ACC112 (cell line): ENCODE results near the gene CFAP20.

Experiments
- H2AFZ ChIP-seq: fragments of 200-600 bp; sonication (generic); one replicate; pipeline ENCODE4 v1.6.0; 2017; ENCODE audit warnings: antibody characterized with exemption, low read length; ENCODE audit not compliant: unreplicated experiment
- H3K27ac ChIP-seq: fragments of 200-600 bp; sonication (generic); 2 replicates; pipeline ENCODE4 v1.5.1; 2014; ENCODE audit warnings: low read depth, mild to moderate bottlenecking, antibody characterized with exemption, low read length, moderate library complexity
- H3K27me3 ChIP-seq: fragments of 200-600 bp; sonication (generic); 2 replicates; pipeline ENCODE4 v1.6.1; 2014; ENCODE audit warnings: mild to moderate bottlenecking, antibody characterized with exemption, low read length, moderate library complexity, mixed read lengths; ENCODE audit not compliant: insufficient read depth
- H3K36me3 ChIP-seq: fragments of 200-600 bp; sonication (generic); 2 replicates; pipeline ENCODE4 v1.6.1; 2016; ENCODE audit warnings: mild to moderate bottlenecking, antibody characterized with exemption, low read length, moderate library complexity, mixed read lengths; ENCODE audit not compliant: insufficient read depth
- H3K4me1 ChIP-seq: fragments of 200-600 bp; sonication (generic); one replicate; pipeline ENCODE4 v1.6.1; 2016; ENCODE audit warnings: low read length, mixed read lengths; ENCODE audit not compliant: insufficient read depth, unreplicated experiment, control insufficient read depth
- H3K4me3 ChIP-seq: fragments of 200-600 bp; sonication (generic); 2 replicates; pipeline ENCODE4 v1.5.1; 2014; ENCODE audit warnings: mild to moderate bottlenecking, low read depth, low read length
- H3K79me2 ChIP-seq: fragments of 200-600 bp; sonication (generic); one replicate; pipeline ENCODE4 v1.6.0; 2016; ENCODE audit warnings: low read length; ENCODE audit not compliant: control insufficient read depth, unreplicated experiment, insufficient read depth

Gene CFAP20

GRCh38 chr16:58125041-58125440, 4.1 kb downstream of the CFAP20 start:
- no peaks in the 10 kb centered on the region for H3K27me3 ChIP-seq
- no peak overlapping the region for H3K27ac ChIP-seq
- no peaks in the 10 kb centered on the region for H3K36me3 ChIP-seq
- no peak overlapping the region for H3K4me3 ChIP-seq
- H3K79me2 ChIP-seq, result peaks cover 64% of the 10 kb centered on the region
- H2AFZ ChIP-seq, result no peak overlapping the region
- peaks cover 49% of the 10 kb centered on the region for H3K4me1 ChIP-seq

GRCh38 chr16:58124601-58124915, 4.6 kb downstream of the CFAP20 start:
- Histone ChIP-seq H3K27me3 (no peaks in the 10 kb centered on the region), H2AFZ (no peak overlapping the region), H3K79me2 (peaks cover 69% of the 10 kb centered on the region), H3K36me3 (no peaks in the 10 kb centered on the region), H3K27ac (peak overlapping the region; percentile 42; the same call in 1 of the 2 replicates), H3K4me1 (peaks cover 51% of the 10 kb centered on the region), H3K4me3 (no peak overlapping the region; the same call in 1 of the 2 replicates)

GRCh38 chr16:58123896-58124600, 5.1 kb downstream of the CFAP20 start:
- Histone ChIP-seq H3K4me1 (peaks cover 54% of the 10 kb centered on the region), H3K36me3 (no peaks in the 10 kb centered on the region), H3K79me2 (peaks cover 74% of the 10 kb centered on the region), H2AFZ (no peak overlapping the region), H3K27ac (peak overlapping the region; percentile 42; the same call in 1 of the 2 replicates), H3K27me3 (no peaks in the 10 kb centered on the region), H3K4me3 (no peak overlapping the region; the same call in 1 of the 2 replicates)

- peaks cover 40% of the 10 kb centered on the region for H3K4me1 ChIP-seq
- H3K4me3 ChIP-seq, result no peak overlapping the region
- no peak overlapping the region for H2AFZ ChIP-seq
- no peaks in the 10 kb centered on the region for H3K27me3 ChIP-seq
- H3K79me2 ChIP-seq, result peaks cover 77% of the 10 kb centered on the region
- peak overlapping the region; percentile 13; the same call in 1 of the 2 replicates for H3K27ac ChIP-seq
- peaks cover 5% of the 10 kb centered on the region; the same call in 1 of the 2 replicates for H3K36me3 ChIP-seq
Observed at GRCh38 chr16:58121132-58121531, 8.0 kb downstream of the CFAP20 start.

GRCh38 chr16:58120234-58120633, 8.9 kb downstream of the CFAP20 start:
- H3K4me1 ChIP-seq, result peaks cover 36% of the 10 kb centered on the region
- peaks cover 70% of the 10 kb centered on the region for H3K79me2 ChIP-seq
- peaks cover 10% of the 10 kb centered on the region; the same call in 1 of the 2 replicates for H3K36me3 ChIP-seq
- H3K27ac ChIP-seq, result no peak overlapping the region
- H2AFZ ChIP-seq, result no peak overlapping the region
- no peak overlapping the region for H3K4me3 ChIP-seq
- H3K27me3 ChIP-seq, result no peaks in the 10 kb centered on the region

GRCh38 chr16:58119509-58119845, 9.7 kb downstream of the CFAP20 start:
- peaks cover 18% of the 10 kb centered on the region; the same call in 1 of the 2 replicates for H3K36me3 ChIP-seq
- no peak overlapping the region for H2AFZ ChIP-seq
- peaks cover 66% of the 10 kb centered on the region for H3K79me2 ChIP-seq
- H3K27ac ChIP-seq, result no peak overlapping the region
- no peaks in the 10 kb centered on the region for H3K27me3 ChIP-seq
- no peak overlapping the region for H3K4me3 ChIP-seq
- H3K4me1 ChIP-seq, result peaks cover 36% of the 10 kb centered on the region

- H3K27me3 ChIP-seq, result no peaks in the 10 kb centered on the region
- H3K27ac ChIP-seq, result no peak overlapping the region
- peaks cover 20% of the 10 kb centered on the region; the same call in 1 of the 2 replicates for H3K36me3 ChIP-seq
- H3K79me2 ChIP-seq, result peaks cover 60% of the 10 kb centered on the region
- no peak overlapping the region for H3K4me3 ChIP-seq
- H2AFZ ChIP-seq, result no peak overlapping the region
- peaks cover 31% of the 10 kb centered on the region for H3K4me1 ChIP-seq
Observed at GRCh38 chr16:58118801-58119508, 10.2 kb downstream of the CFAP20 start.

- Histone ChIP-seq H3K36me3 (peaks cover 31% of the 10 kb centered on the region), H3K27me3 (no peaks in the 10 kb centered on the region), H2AFZ (no peak overlapping the region), H3K27ac (no peak overlapping the region), H3K4me1 (peaks cover 21% of the 10 kb centered on the region), H3K4me3 (no peak overlapping the region), H3K79me2 (peaks cover 52% of the 10 kb centered on the region)
Observed at GRCh38 chr16:58116529-58116928, 12.7 kb downstream of the CFAP20 start.

GRCh38 chr16:58116081-58116480, 13.1 kb downstream of the CFAP20 start:
- Histone ChIP-seq H2AFZ (no peak overlapping the region), H3K27ac (no peak overlapping the region), H3K79me2 (peaks cover 50% of the 10 kb centered on the region), H3K4me3 (no peak overlapping the region), H3K27me3 (no peaks in the 10 kb centered on the region), H3K4me1 (peaks cover 18% of the 10 kb centered on the region), H3K36me3 (peaks cover 31% of the 10 kb centered on the region)

- Histone ChIP-seq H3K4me1 (peaks cover 16% of the 10 kb centered on the region), H3K27ac (no peak overlapping the region), H2AFZ (no peak overlapping the region), H3K79me2 (peaks cover 40% of the 10 kb centered on the region), H3K27me3 (no peaks in the 10 kb centered on the region), H3K4me3 (no peak overlapping the region), H3K36me3 (peaks cover 31% of the 10 kb centered on the region)
Observed at GRCh38 chr16:58114827-58115825, 14.1 kb downstream of the CFAP20 start.
